ENCODE measurements around the gene ULK1. TPM values are rescaled to one million over a fixed set of nuclear protein-coding genes. Genes with fewer than 3 reads are reported as not detected.

Gene ULK1
- total RNA-seq, 2 donors from 2014 or later = 23.2 to 40.6 TPM

DNA sequence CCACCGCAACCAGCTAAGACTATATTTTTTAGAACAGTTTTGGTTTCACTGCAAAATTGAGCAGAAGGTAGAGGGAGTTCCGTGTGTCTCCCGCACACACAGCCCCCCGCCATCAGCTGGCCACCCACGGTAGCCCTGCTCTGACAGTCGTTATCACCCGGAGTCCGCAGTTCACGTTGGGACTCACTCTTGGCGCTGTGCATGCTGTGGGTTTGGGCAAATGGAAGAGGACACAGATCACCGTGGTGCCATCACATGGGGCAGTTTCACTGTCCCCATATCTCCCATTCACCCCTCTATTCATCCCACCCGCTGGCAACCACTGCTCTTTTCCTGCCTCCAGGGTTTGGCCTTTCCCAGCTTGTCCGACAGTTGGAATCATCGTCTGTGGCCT is 31.8 kb upstream of the ULK1 start:
- Histone ChIP-seq H3K27ac (no peak overlapping the region), H3K9me3 (no peaks in the 10 kb centered on the region), H3K4me3 (no peak overlapping the region), H3K36me3 (no peaks in the 10 kb centered on the region), H3K27me3 (replicated peaks; ENCODE audit: insufficient read depth) (no peaks in the 10 kb centered on the region), H3K4me1 (ENCODE audit: control insufficient read depth in 1 of 2, low read depth in 2 of 2) (no peaks in the 10 kb centered on the region)
- ATAC-seq (ENCODE audit: insufficient number of reproducible peaks, low FRiP score, low read depth) (no peak), DNase-seq (ENCODE audit: low spot score) (no peak)
- TF ChIP-seq, protein P1, sequence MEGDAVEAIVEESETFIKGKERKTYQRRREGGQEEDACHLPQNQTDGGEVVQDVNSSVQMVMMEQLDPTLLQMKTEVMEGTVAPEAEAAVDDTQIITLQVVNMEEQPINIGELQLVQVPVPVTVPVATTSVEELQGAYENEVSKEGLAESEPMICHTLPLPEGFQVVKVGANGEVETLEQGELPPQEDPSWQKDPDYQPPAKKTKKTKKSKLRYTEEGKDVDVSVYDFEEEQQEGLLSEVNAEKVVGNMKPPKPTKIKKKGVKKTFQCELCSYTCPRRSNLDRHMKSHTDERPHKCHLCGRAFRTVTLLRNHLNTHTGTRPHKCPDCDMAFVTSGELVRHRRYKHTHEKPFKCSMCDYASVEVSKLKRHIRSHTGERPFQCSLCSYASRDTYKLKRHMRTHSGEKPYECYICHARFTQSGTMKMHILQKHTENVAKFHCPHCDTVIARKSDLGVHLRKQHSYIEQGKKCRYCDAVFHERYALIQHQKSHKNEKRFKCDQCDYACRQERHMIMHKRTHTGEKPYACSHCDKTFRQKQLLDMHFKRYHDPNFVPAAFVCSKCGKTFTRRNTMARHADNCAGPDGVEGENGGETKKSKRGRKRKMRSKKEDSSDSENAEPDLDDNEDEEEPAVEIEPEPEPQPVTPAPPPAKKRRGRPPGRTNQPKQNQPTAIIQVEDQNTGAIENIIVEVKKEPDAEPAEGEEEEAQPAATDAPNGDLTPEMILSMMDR (IDR thresholded peaks at IDR 0.05) = no peak

DNA sequence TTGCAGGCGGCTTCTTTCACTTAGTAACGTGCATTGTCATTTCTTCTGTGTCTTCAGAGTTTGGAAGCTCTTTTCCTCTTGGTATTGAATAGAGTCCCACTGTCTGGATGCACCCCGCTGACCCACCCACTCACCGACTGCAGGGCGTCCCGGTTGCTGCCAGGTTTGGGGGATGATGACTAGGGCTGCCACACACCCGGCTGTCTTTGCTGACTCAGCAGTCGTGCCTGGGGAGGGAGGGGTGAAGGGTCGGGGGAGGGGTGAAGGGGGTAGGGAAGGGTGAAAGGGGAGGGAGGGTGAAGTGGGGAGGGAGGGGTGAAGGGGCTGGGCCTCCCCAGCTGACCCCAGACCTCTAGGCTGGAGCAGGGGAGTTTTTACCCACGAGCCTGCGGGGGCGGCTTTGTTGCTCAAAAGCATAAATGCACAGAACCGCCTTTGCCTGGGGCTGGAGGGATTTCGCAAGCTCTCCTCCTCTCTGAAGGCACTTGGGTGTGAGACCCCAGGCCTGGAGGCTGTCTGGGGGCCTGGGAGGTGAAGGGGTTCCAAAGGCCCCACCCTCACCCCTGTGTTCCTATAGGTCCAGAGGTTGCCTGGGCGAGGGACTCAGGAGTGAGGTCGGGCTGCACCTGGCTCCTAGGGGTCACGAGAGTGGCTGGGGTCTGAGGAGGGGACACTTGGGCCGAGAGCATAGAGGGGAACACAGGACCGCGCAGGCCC is 31.3 kb upstream of the ULK1 start:
- H3K36me3 ChIP-seq = no peaks in the 10 kb centered on the region
- no peak overlapping the region for H3K27ac ChIP-seq
- H3K4me1 ChIP-seq (ENCODE audit: control insufficient read depth in 1 of 2, low read depth in 2 of 2) = no peaks in the 10 kb centered on the region
- H3K4me3 ChIP-seq = no peak overlapping the region
- no peaks in the 10 kb centered on the region for H3K9me3 ChIP-seq
- DNase-seq (ENCODE audit: low spot score) (no peak), ATAC-seq (ENCODE audit: insufficient number of reproducible peaks, low FRiP score, low read depth) (no peak)
- TF ChIP-seq, protein P1 (IDR thresholded peaks at IDR 0.05) = no peak
- H3K27me3 ChIP-seq (replicated peaks; ENCODE audit: insufficient read depth) = no peaks in the 10 kb centered on the region

- no peak overlapping the region for H3K27ac ChIP-seq
- DNase-seq (ENCODE audit: low spot score) (no peak), ATAC-seq (ENCODE audit: insufficient number of reproducible peaks, low FRiP score, low read depth) (no peak)
- no peaks in the 10 kb centered on the region for H3K36me3 ChIP-seq
- no peak overlapping the region for H3K4me3 ChIP-seq
- H3K4me1 ChIP-seq (ENCODE audit: control insufficient read depth in 1 of 2, low read depth in 2 of 2) = no peaks in the 10 kb centered on the region
- TF ChIP-seq, protein P1 (IDR thresholded peaks at IDR 0.05) = no peak
- no peaks in the 10 kb centered on the region for H3K27me3 ChIP-seq (replicated peaks; ENCODE audit: insufficient read depth)
- H3K9me3 ChIP-seq = no peaks in the 10 kb centered on the region
These were observed 30.6 kb upstream of the ULK1 start for GRCh38 chr12:131863711-131864396.

- H3K27me3 ChIP-seq (replicated peaks; ENCODE audit: insufficient read depth) = no peaks in the 10 kb centered on the region
- H3K27ac ChIP-seq = no peak overlapping the region
- DNase-seq (ENCODE audit: low spot score) (no peak), ATAC-seq (ENCODE audit: insufficient number of reproducible peaks, low FRiP score, low read depth) (no peak)
- H3K36me3 ChIP-seq = no peaks in the 10 kb centered on the region
- no peaks in the 10 kb centered on the region for H3K4me1 ChIP-seq (ENCODE audit: control insufficient read depth in 1 of 2, low read depth in 2 of 2)
- no peak overlapping the region for H3K4me3 ChIP-seq
- TF ChIP-seq, protein P1 (IDR thresholded peaks at IDR 0.05) = no peak
- no peaks in the 10 kb centered on the region for H3K9me3 ChIP-seq
These were observed 30.0 kb upstream of the ULK1 start for GRCh38 chr12:131864469-131864868.

GRCh38 chr12:131865180-131865875 is 29.1 kb upstream of the ULK1 start:
- no peaks in the 10 kb centered on the region for H3K27me3 ChIP-seq (replicated peaks; ENCODE audit: insufficient read depth)
- DNase-seq (ENCODE audit: low spot score) (no peak), ATAC-seq (ENCODE audit: insufficient number of reproducible peaks, low FRiP score, low read depth) (no peak)
- no peak overlapping the region for H3K27ac ChIP-seq
- no peak overlapping the region for H3K4me3 ChIP-seq
- TF ChIP-seq, protein P1 (IDR thresholded peaks at IDR 0.05) = no peak
- H3K9me3 ChIP-seq = no peaks in the 10 kb centered on the region
- no peaks in the 10 kb centered on the region for H3K4me1 ChIP-seq (ENCODE audit: control insufficient read depth in 1 of 2, low read depth in 2 of 2)
- no peaks in the 10 kb centered on the region for H3K36me3 ChIP-seq

Data from thoracic aorta (tissue), 2 donors.